GM21367 (cell line): ENCODE measurements around the gene SARNP.

Source experiments
- ATAC-seq: cut with Tn5 transposase; IDR thresholded peaks from one replicate; pipeline ENCODE4 v1.9.1; 2021; ENCODE audit not compliant: unreplicated experiment

The SARNP gene

GRCh38 chr12:55711786-55712553 lies 105.6 kb downstream of the SARNP start:
- no peak for ATAC-seq

GRCh38 chr12:55708695-55709233 lies 108.8 kb downstream of the SARNP start:
- no peak for ATAC-seq

- peak; percentile 72 for ATAC-seq
Observed at GRCh38 chr12:55707841-55708694, 109.5 kb downstream of the SARNP start, which contains the start of gene ITGA7. Gene ITGA7 (minus strand): TSS chr12:55707904. CDS start chr12:55707682, 222 bp downstream.
